Measurements from ENCODE around the gene ABCA13.

The ABCA13 gene

GRCh38 chr7:48387932-48388331, 216.7 kb downstream of the ABCA13 start:
- no peaks in the 10 kb centered on the region for H3K4me1 ChIP-seq (ENCODE audit: control insufficient read depth in 2 of 2, insufficient read depth in 2 of 2, low read length in 2 of 2)
- H3K4me3 ChIP-seq (ENCODE audit: low read length in 2 of 2) = no peak overlapping the region
- H3K9me3 ChIP-seq (ENCODE audit: control insufficient read depth in 2 of 2, low read length in 2 of 2) = no peaks in the 10 kb centered on the region
- no peak overlapping the region for H3K9ac ChIP-seq (ENCODE audit: low read depth in 1 of 2, low read length in 2 of 2)
- no peak overlapping the region for H3K27ac ChIP-seq (ENCODE audit: low read depth in 2 of 2, low read length in 2 of 2)
- H3K27me3 ChIP-seq (ENCODE audit: control insufficient read depth in 2 of 2, insufficient read depth in 2 of 2, low read length in 2 of 2) = no peaks in the 10 kb centered on the region
- H3K36me3 ChIP-seq (ENCODE audit: control insufficient read depth in 2 of 2, insufficient read depth in 2 of 2, low read length in 2 of 2) = no peaks in the 10 kb centered on the region

GRCh38 chr7:48388911-48389310, 217.7 kb downstream of the ABCA13 start:
- Histone ChIP-seq H3K36me3 (ENCODE audit: control insufficient read depth in 2 of 2, insufficient read depth in 2 of 2, low read length in 2 of 2) (no peaks in the 10 kb centered on the region), H3K4me3 (ENCODE audit: low read length in 2 of 2) (no peak overlapping the region), H3K27me3 (ENCODE audit: control insufficient read depth in 2 of 2, insufficient read depth in 2 of 2, low read length in 2 of 2) (no peaks in the 10 kb centered on the region), H3K4me1 (ENCODE audit: control insufficient read depth in 2 of 2, insufficient read depth in 2 of 2, low read length in 2 of 2) (no peaks in the 10 kb centered on the region), H3K27ac (ENCODE audit: low read depth in 2 of 2, low read length in 2 of 2) (no peak overlapping the region), H3K9me3 (ENCODE audit: control insufficient read depth in 2 of 2, low read length in 2 of 2) (no peaks in the 10 kb centered on the region), H3K9ac (ENCODE audit: low read depth in 1 of 2, low read length in 2 of 2) (no peak overlapping the region)

GRCh38 chr7:48389977-48390376, 218.7 kb downstream of the ABCA13 start:
- H3K27ac ChIP-seq (ENCODE audit: low read depth in 2 of 2, low read length in 2 of 2) = no peak overlapping the region
- no peaks in the 10 kb centered on the region for H3K36me3 ChIP-seq (ENCODE audit: control insufficient read depth in 2 of 2, insufficient read depth in 2 of 2, low read length in 2 of 2)
- H3K4me1 ChIP-seq (ENCODE audit: control insufficient read depth in 2 of 2, insufficient read depth in 2 of 2, low read length in 2 of 2) = no peaks in the 10 kb centered on the region
- no peak overlapping the region for H3K9ac ChIP-seq (ENCODE audit: low read depth in 1 of 2, low read length in 2 of 2)
- no peak overlapping the region for H3K4me3 ChIP-seq (ENCODE audit: low read length in 2 of 2)
- no peaks in the 10 kb centered on the region for H3K27me3 ChIP-seq (ENCODE audit: control insufficient read depth in 2 of 2, insufficient read depth in 2 of 2, low read length in 2 of 2)
- H3K9me3 ChIP-seq (ENCODE audit: control insufficient read depth in 2 of 2, low read length in 2 of 2) = no peaks in the 10 kb centered on the region

GRCh38 chr7:48390388-48391327, 219.4 kb downstream of the ABCA13 start:
- Histone ChIP-seq H3K4me1 (ENCODE audit: control insufficient read depth in 2 of 2, insufficient read depth in 2 of 2, low read length in 2 of 2) (no peaks in the 10 kb centered on the region), H3K9ac (ENCODE audit: low read depth in 1 of 2, low read length in 2 of 2) (no peak overlapping the region), H3K27me3 (ENCODE audit: control insufficient read depth in 2 of 2, insufficient read depth in 2 of 2, low read length in 2 of 2) (no peaks in the 10 kb centered on the region), H3K27ac (ENCODE audit: low read depth in 2 of 2, low read length in 2 of 2) (no peak overlapping the region), H3K36me3 (ENCODE audit: control insufficient read depth in 2 of 2, insufficient read depth in 2 of 2, low read length in 2 of 2) (no peaks in the 10 kb centered on the region), H3K9me3 (ENCODE audit: control insufficient read depth in 2 of 2, low read length in 2 of 2) (no peaks in the 10 kb centered on the region), H3K4me3 (ENCODE audit: low read length in 2 of 2) (no peak overlapping the region)

GRCh38 chr7:48398191-48398590, 226.9 kb downstream of the ABCA13 start:
- Histone ChIP-seq H3K4me3 (ENCODE audit: low read length in 2 of 2) (no peak overlapping the region), H3K36me3 (ENCODE audit: control insufficient read depth in 2 of 2, insufficient read depth in 2 of 2, low read length in 2 of 2) (no peaks in the 10 kb centered on the region), H3K9ac (ENCODE audit: low read depth in 1 of 2, low read length in 2 of 2) (no peak overlapping the region), H3K4me1 (ENCODE audit: control insufficient read depth in 2 of 2, insufficient read depth in 2 of 2, low read length in 2 of 2) (no peaks in the 10 kb centered on the region), H3K27me3 (ENCODE audit: control insufficient read depth in 2 of 2, insufficient read depth in 2 of 2, low read length in 2 of 2) (no peaks in the 10 kb centered on the region), H3K9me3 (ENCODE audit: control insufficient read depth in 2 of 2, low read length in 2 of 2) (no peaks in the 10 kb centered on the region), H3K27ac (ENCODE audit: low read depth in 2 of 2, low read length in 2 of 2) (no peak overlapping the region)

- Histone ChIP-seq H3K9me3 (ENCODE audit: control insufficient read depth in 2 of 2, low read length in 2 of 2) (no peaks in the 10 kb centered on the region), H3K9ac (ENCODE audit: low read depth in 1 of 2, low read length in 2 of 2) (no peak overlapping the region), H3K27me3 (ENCODE audit: control insufficient read depth in 2 of 2, insufficient read depth in 2 of 2, low read length in 2 of 2) (no peaks in the 10 kb centered on the region), H3K4me1 (ENCODE audit: control insufficient read depth in 2 of 2, insufficient read depth in 2 of 2, low read length in 2 of 2) (no peaks in the 10 kb centered on the region), H3K4me3 (ENCODE audit: low read length in 2 of 2) (no peak overlapping the region), H3K36me3 (ENCODE audit: control insufficient read depth in 2 of 2, insufficient read depth in 2 of 2, low read length in 2 of 2) (no peaks in the 10 kb centered on the region), H3K27ac (ENCODE audit: low read depth in 2 of 2, low read length in 2 of 2) (no peak overlapping the region)
Observed at GRCh38 chr7:48402721-48403120, 231.5 kb downstream of the ABCA13 start.

- no peaks in the 10 kb centered on the region for H3K36me3 ChIP-seq (ENCODE audit: control insufficient read depth in 2 of 2, insufficient read depth in 2 of 2, low read length in 2 of 2)
- H3K9me3 ChIP-seq (ENCODE audit: control insufficient read depth in 2 of 2, low read length in 2 of 2) = no peaks in the 10 kb centered on the region
- no peaks in the 10 kb centered on the region for H3K4me1 ChIP-seq (ENCODE audit: control insufficient read depth in 2 of 2, insufficient read depth in 2 of 2, low read length in 2 of 2)
- H3K27me3 ChIP-seq (ENCODE audit: control insufficient read depth in 2 of 2, insufficient read depth in 2 of 2, low read length in 2 of 2) = no peaks in the 10 kb centered on the region
- no peak overlapping the region for H3K27ac ChIP-seq (ENCODE audit: low read depth in 2 of 2, low read length in 2 of 2)
- H3K4me3 ChIP-seq (ENCODE audit: low read length in 2 of 2) = no peak overlapping the region
- H3K9ac ChIP-seq (ENCODE audit: low read depth in 1 of 2, low read length in 2 of 2) = no peak overlapping the region
Observed at GRCh38 chr7:48408731-48409130, 237.5 kb downstream of the ABCA13 start.

GRCh38 chr7:48411619-48412018, 240.4 kb downstream of the ABCA13 start:
- no peaks in the 10 kb centered on the region for H3K9me3 ChIP-seq (ENCODE audit: control insufficient read depth in 2 of 2, low read length in 2 of 2)
- H3K27ac ChIP-seq (ENCODE audit: low read depth in 2 of 2, low read length in 2 of 2) = no peak overlapping the region
- H3K4me1 ChIP-seq (ENCODE audit: control insufficient read depth in 2 of 2, insufficient read depth in 2 of 2, low read length in 2 of 2) = no peaks in the 10 kb centered on the region
- H3K27me3 ChIP-seq (ENCODE audit: control insufficient read depth in 2 of 2, insufficient read depth in 2 of 2, low read length in 2 of 2) = no peaks in the 10 kb centered on the region
- H3K9ac ChIP-seq (ENCODE audit: low read depth in 1 of 2, low read length in 2 of 2) = no peak overlapping the region
- no peaks in the 10 kb centered on the region for H3K36me3 ChIP-seq (ENCODE audit: control insufficient read depth in 2 of 2, insufficient read depth in 2 of 2, low read length in 2 of 2)
- no peak overlapping the region for H3K4me3 ChIP-seq (ENCODE audit: low read length in 2 of 2)

GRCh38 chr7:48414011-48414732, 242.9 kb downstream of the ABCA13 start:
- H3K9ac ChIP-seq (ENCODE audit: low read depth in 1 of 2, low read length in 2 of 2) = no peak overlapping the region
- H3K27ac ChIP-seq (ENCODE audit: low read depth in 2 of 2, low read length in 2 of 2) = no peak overlapping the region
- no peak overlapping the region for H3K4me3 ChIP-seq (ENCODE audit: low read length in 2 of 2)

GRCh38 chr7:48416327-48416908, 245.2 kb downstream of the ABCA13 start:
- H3K27me3 ChIP-seq (ENCODE audit: control insufficient read depth in 2 of 2, insufficient read depth in 2 of 2, low read length in 2 of 2) = no peaks in the 10 kb centered on the region
- no peak overlapping the region for H3K9ac ChIP-seq (ENCODE audit: low read depth in 1 of 2, low read length in 2 of 2)
- H3K9me3 ChIP-seq (ENCODE audit: control insufficient read depth in 2 of 2, low read length in 2 of 2) = no peaks in the 10 kb centered on the region
- no peak overlapping the region for H3K27ac ChIP-seq (ENCODE audit: low read depth in 2 of 2, low read length in 2 of 2)
- no peak overlapping the region for H3K4me3 ChIP-seq (ENCODE audit: low read length in 2 of 2)
- H3K4me1 ChIP-seq (ENCODE audit: control insufficient read depth in 2 of 2, insufficient read depth in 2 of 2, low read length in 2 of 2) = no peaks in the 10 kb centered on the region
- no peaks in the 10 kb centered on the region for H3K36me3 ChIP-seq (ENCODE audit: control insufficient read depth in 2 of 2, insufficient read depth in 2 of 2, low read length in 2 of 2)

More at GRCh38 chr7:48414011-48414732, 242.9 kb downstream of the ABCA13 start:
- Histone ChIP-seq H3K9me3 (ENCODE audit: control insufficient read depth in 2 of 2, low read length in 2 of 2) (no peaks in the 10 kb centered on the region), H3K4me1 (ENCODE audit: control insufficient read depth in 2 of 2, insufficient read depth in 2 of 2, low read length in 2 of 2) (no peaks in the 10 kb centered on the region), H3K36me3 (ENCODE audit: control insufficient read depth in 2 of 2, insufficient read depth in 2 of 2, low read length in 2 of 2) (no peaks in the 10 kb centered on the region), H3K27me3 (ENCODE audit: control insufficient read depth in 2 of 2, insufficient read depth in 2 of 2, low read length in 2 of 2) (no peaks in the 10 kb centered on the region)

All from mucosa of rectum (tissue), 2 donors.